GM04504 (cell line): Measurements from ENCODE around the gene SAMD4A.
"Not testable (repeated sequence)": the region's sequence is repeated elsewhere in the genome, so short reads cannot be mapped to it uniquely, and the experiment has no call there.

Experiments used
- DNase-seq: peaks from one replicate; pipeline ENCODE4 v3.0.0-alpha.2; 2012; ENCODE audit warnings: low read depth

Gene SAMD4A

GRCh38 chr14:54597795-54598443, 31.0 kb downstream of the SAMD4A start:
- DNase-seq: no peak

GRCh38 chr14:54599966-54600716, 33.2 kb downstream of the SAMD4A start:
- DNase-seq: no peak

- no peak for DNase-seq
Observed at GRCh38 chr14:54600717-54601109, 33.8 kb downstream of the SAMD4A start.

- DNase-seq: no peak
Observed at GRCh38 chr14:54603362-54603761, 36.4 kb downstream of the SAMD4A start.

- peak; percentile 72 for DNase-seq
Observed at GRCh38 chr14:54606178-54606577, 39.2 kb downstream of the SAMD4A start.

GRCh38 chr14:54606631-54607133, 39.8 kb downstream of the SAMD4A start:
- peak; percentile 89 for DNase-seq

- no peak for DNase-seq
Observed at GRCh38 chr14:54609576-54609975, 42.6 kb downstream of the SAMD4A start.

GRCh38 chr14:54610051-54610977, 43.4 kb downstream of the SAMD4A start:
- DNase-seq: no peak

GRCh38 chr14:54614296-54614695, 47.4 kb downstream of the SAMD4A start:
- DNase-seq: no peak

- no peak for DNase-seq
Observed at GRCh38 chr14:54617467-54617866, 50.5 kb downstream of the SAMD4A start.

- no peak for DNase-seq
Observed at GRCh38 chr14:54621686-54622085, 54.8 kb downstream of the SAMD4A start.

GRCh38 chr14:54622192-54622958, 55.4 kb downstream of the SAMD4A start:
- no peak for DNase-seq

GRCh38 chr14:54623279-54624004, 56.5 kb downstream of the SAMD4A start:
- no peak for DNase-seq

- not testable (repeated sequence) for DNase-seq
Observed at GRCh38 chr14:54624005-54624358, 57.1 kb downstream of the SAMD4A start.

- DNase-seq: no peak
Observed at GRCh38 chr14:54625112-54625511, 58.2 kb downstream of the SAMD4A start.

GRCh38 chr14:54627219-54627539, 60.3 kb downstream of the SAMD4A start:
- no peak for DNase-seq

- DNase-seq: peak; percentile 49
Observed at GRCh38 chr14:54627540-54628363, 60.8 kb downstream of the SAMD4A start.

GRCh38 chr14:54629183-54629582, 62.3 kb downstream of the SAMD4A start:
- DNase-seq: no peak

GRCh38 chr14:54629635-54630360, 62.9 kb downstream of the SAMD4A start:
- no peak for DNase-seq

- no peak for DNase-seq
Observed at GRCh38 chr14:54631016-54631415, 64.1 kb downstream of the SAMD4A start.
